Heart left ventricle (tissue), 13 donors: ENCODE data around the gene GPC6.

Experiments used
- CTCF ChIP-seq, 12 donors: fragments of 200-600 bp; sonication (generic) in 4 of 12; IDR thresholded peaks; one replicate each; pipeline versions ENCODE4 v1.5.0 to v1.8.0; 2018 to 2022; ENCODE audit warnings: antibody characterized with exemption in 12 of 12, mild to moderate bottlenecking in 5 of 12
- POLR2A ChIP-seq, 2 donors: fragments of 450-650 bp; IDR thresholded peaks; one replicate each; pipeline ENCODE4 v1.6.1; 2017; ENCODE audit warnings: antibody characterized with exemption in 2 of 2, mild to moderate bottlenecking in 2 of 2, moderate library complexity in 2 of 2
- donor health status: ischemic (EF 13 %, LVEDD 7.1; RV severe dilation, severe dysfunction).
- donor health status: DM: no; HTN: yes; CAD: no.
- donor health status: DM: no; HTN: no; CAD: no.
- donor health status: ischemic (EF 25% LVEDD 6.9; RV normal size, moderate dysfunction).
- donor health status: ischemic (EF 25% LVEDD 5.7; RV mildly dilated, moderate dysfunction).
- donor health status: ischemic (EF 35%, LVEDD 5.7; RV mildly dilated, moderate dysfunction).
- donor health status: nonischemic (EF 11% LVEDD 7.7; RV severe dilation, severe dysfunction).
- donor health status: DM: yes; HTN: yes; CAD: no.
- donor health status: PGD.
- donor health status: ischemic (EF 29% LVEDD 5.4; RV normal size, mild dysfunction).
- donor health status: nonischemic (EF 23%, LVEDD 6.1; RV moderate dilation, normal function).

GRCh38 chr13:93430381-93430780, 203.8 kb downstream of the GPC6 start:
- TF ChIP-seq POLR2A (IDR thresholded peaks at IDR 0.05) (no peak), CTCF (IDR thresholded peaks at IDR 0.05) (no peak)
